H1 (cell line): ENCODE data around the gene VSX1. TPM values are rescaled to one million over a fixed set of nuclear protein-coding genes. Genes with fewer than 3 reads are reported as not detected.
A peak's percentile ranks its signal among the peaks of the same experiment; 100 is the strongest.

Source experiments
- PHF8 ChIP-seq: fragments of 200-600 bp; sonication (generic); conservative IDR thresholded peaks from 2 replicates; pipeline ENCODE4 v1.7.1; 2012; ENCODE audit warnings: low read depth, mild to moderate bottlenecking, inconsistent platforms, low read length, moderate library complexity
- POLR2A ChIP-seq, 2 experiments: IDR thresholded peaks; 1 replicate in 1 of 2; 2 replicates in 1 of 2; pipeline ENCODE4 v1.6.1; 2011; ENCODE audit warnings: low read depth in 2 of 2, low read length in 2 of 2, mild to moderate bottlenecking in 2 of 2; ENCODE audit errors: control extremely low read depth in 1 of 2
- SUZ12 ChIP-seq: fragments of 200-600 bp; sonication (generic); IDR thresholded peaks from 2 replicates; pipeline ENCODE4 v1.6.1; 2012; ENCODE audit warnings: mild to moderate bottlenecking, inconsistent platforms, low read length, moderate library complexity, mixed read lengths
- polyA plus RNA-seq, 7 experiments: library from polyadenylated mRNA; depleted of rRNA in 3 of 7; stranded (reverse) in 5 of 7; unstranded in 2 of 7; fragments of >200 nt in 5 of 7; fragments of 200-250 nt in 2 of 7; gene quantifications; 1 replicate in 5 of 7; 2 replicates in 1 of 7; 4 replicates in 1 of 7; pipeline versions ENCODE4 v1.2.1 to v1.2.3, GENCODE V29; 2011 to 2013; ENCODE audit warnings: missing spikeins in 2 of 7, mixed read lengths in 2 of 7
- total RNA-seq: library from RNA; stranded (reverse); fragmentation: NEBNext Ultra II Directional; extraction: Animal tissue kit (Norgen Biotek cat#: 25700); gene quantifications from 2 replicates; pipeline ENCODE4 v1.2.1, GENCODE V29; 2021

Gene VSX1
- total and polyA plus RNA-seq, 2 of the 8 experiments (the other 6 are each of a cell fraction or from before 2014, with no cell fraction given): 0.14 TPM; not detected in 1

DNA sequence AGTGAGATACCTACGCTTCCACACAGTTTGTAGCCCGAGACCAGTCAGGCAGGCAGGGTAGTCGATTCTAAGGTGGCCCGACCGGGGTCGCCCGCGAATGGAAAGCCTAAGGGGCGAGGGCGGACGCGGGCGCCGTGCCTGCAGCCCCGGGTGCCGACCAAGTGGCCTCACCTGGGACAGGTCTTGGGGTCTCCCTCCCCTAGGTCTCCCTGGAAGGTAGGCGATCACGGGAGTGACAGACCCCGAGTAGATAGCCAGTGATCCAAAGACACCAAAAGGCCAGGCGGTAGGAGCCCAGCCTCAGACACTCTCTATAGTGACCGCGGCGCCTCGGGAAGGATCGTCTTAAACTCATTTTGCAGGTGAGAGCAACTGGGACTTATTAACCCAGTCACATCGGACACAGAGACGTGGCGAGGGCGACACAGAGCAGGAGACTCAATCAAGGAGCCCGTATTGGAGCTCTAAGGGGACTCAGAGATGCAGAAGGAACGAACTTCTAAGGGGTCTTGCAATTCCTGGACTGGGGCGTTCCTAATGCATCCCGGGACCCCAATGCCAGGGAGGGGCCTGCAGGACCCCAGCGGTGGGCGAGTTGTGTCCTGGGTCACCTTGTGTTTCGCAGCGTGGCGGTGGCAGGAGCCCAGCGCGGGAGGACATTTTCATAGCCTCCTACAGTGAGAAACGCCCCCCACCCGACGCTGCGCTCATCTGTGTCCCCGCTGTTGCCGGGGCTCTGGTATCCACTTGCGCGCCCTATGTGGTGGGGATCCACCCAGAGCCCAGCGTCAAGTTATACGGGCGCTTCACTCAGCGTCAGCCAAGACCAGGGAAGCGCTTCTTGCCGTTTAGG is 2.1 kb upstream of the VSX1 start (continued):
- TF ChIP-seq PHF8 (no peak), POLR2A (IDR thresholded peaks at IDR 0.05; ENCODE audit: control extremely low read depth in 1 of 2, low read depth in 2 of 2, low read length in 2 of 2) (no peak), SUZ12 (peak; percentile 89)
